Transverse colon (tissue), 3 donors: ENCODE measurements around the gene SERGEF.

Experiments
- POLR2A ChIP-seq: fragments of 450-650 bp; IDR thresholded peaks from one replicate; pipeline ENCODE4 v1.6.1; 2016; ENCODE audit warnings: antibody characterized with exemption, mild to moderate bottlenecking, moderate library complexity
- TF ChIP-seq, protein P1 (sequence below), 5 experiments: fragments of 200-600 bp in 3 of 5; fragments of 450-650 bp in 2 of 5; sonication (generic) in 3 of 5; IDR thresholded peaks; 1 replicate in 2 of 5; 2 replicates in 3 of 5; pipeline ENCODE4 v1.5.1; 2016 to 2017; ENCODE audit warnings: antibody characterized with exemption in 5 of 5, inconsistent platforms in 3 of 5, mild to moderate bottlenecking in 2 of 5, moderate library complexity in 1 of 5

DNA sequence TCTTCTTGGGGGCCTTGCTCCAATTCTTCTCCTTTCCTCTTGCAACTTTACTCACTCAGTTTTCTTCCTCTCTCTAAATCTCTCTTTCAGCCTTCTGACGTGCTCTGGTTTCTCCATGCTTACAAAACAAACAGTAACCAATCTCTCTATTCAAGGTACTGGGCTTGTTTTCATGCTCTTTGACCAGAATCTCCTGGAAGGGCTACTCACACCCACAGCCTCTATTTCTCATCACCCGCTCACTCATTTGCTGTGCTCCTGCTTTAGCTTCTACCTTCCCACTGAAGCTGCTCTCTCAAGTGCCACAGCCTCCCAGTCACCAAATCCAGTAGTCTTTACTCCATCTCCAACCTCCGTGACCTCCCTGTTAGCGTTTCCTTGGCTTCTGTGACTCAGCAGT, 60.4 kb downstream of the SERGEF start:
- no peak for TF ChIP-seq POLR2A
- TF ChIP-seq, protein P1, sequence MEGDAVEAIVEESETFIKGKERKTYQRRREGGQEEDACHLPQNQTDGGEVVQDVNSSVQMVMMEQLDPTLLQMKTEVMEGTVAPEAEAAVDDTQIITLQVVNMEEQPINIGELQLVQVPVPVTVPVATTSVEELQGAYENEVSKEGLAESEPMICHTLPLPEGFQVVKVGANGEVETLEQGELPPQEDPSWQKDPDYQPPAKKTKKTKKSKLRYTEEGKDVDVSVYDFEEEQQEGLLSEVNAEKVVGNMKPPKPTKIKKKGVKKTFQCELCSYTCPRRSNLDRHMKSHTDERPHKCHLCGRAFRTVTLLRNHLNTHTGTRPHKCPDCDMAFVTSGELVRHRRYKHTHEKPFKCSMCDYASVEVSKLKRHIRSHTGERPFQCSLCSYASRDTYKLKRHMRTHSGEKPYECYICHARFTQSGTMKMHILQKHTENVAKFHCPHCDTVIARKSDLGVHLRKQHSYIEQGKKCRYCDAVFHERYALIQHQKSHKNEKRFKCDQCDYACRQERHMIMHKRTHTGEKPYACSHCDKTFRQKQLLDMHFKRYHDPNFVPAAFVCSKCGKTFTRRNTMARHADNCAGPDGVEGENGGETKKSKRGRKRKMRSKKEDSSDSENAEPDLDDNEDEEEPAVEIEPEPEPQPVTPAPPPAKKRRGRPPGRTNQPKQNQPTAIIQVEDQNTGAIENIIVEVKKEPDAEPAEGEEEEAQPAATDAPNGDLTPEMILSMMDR (IDR thresholded peaks at IDR 0.05) = no peak
